ENCODE data around the gene IMMP2L.
"Not testable (repeated sequence)": the region's sequence is repeated elsewhere in the genome, so short reads cannot be mapped to it uniquely, and the experiment has no call there.

The IMMP2L gene

DNA sequence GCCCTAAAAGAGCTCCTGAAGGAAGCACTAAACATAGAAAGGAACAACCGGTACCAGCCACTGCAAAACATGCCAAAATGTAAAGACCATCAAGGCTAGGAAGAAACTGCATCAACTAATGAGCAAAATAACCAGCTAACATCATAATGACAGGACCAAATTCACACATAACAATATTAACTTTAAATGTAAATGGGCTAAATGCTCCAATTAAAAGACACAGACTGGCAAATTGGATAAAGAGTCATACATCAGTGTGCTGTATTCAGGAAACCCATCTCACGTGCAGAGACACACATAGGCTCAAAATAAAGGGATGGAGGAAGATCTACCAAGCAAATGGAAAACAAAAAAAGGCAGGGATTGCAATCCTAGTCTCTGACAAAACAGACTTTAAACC, 60.5 kb downstream of the IMMP2L start:
- not testable (repeated sequence) for DNase-seq

DNA sequence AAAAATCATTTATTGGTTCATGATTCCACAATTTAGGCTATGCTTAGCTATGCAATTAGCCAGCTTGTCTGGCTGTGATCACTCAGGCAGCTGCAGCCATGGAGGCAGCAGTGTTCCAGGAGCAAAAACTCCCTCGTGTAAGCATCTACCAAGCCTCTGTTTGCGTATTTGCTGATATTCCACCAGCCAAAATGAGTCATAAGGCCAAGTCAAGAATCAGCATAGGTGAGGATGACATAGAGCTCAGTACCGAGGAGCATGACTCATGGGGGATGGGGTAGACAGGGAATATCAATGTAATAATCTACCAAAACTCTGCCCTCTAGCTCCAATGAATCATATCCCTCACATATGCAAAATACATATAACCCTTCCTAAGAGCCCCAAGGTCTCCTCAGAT, 63.3 kb downstream of the IMMP2L start:
- peak; percentile 19 for DNase-seq

DNA sequence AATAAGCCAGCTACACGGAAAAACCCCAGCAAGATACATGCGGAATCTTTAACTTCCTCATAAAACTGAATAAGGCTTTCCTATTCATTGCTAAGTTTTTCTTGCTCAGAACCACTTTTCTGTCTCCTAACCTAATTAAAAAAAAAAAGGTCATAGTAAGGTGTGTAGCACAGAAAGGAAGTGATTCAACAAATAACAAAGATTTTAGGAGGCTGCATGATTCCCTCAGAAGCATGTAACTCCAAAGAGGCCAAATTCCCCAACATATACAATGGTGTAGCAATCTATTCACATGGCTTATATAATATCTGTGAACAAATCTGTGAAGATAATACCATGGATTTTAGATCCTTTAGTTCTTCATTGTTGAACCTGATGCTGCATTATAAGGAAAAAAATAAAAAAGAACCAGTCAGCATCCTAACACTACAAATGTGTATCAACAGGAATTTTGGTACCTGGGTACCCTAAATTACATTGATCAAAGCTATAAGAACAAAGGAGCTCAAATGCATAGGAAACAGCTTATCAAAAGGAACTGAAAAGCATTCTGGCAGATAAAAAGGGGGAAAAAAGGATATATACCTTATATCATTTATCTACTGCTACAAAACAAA, 63.8 kb downstream of the IMMP2L start:
- no peak for DNase-seq

- DNase-seq = no peak
Observed at GRCh38 chr7:111495173-111495810, 67.0 kb downstream of the IMMP2L start.

- DNase-seq = no peak
Observed at GRCh38 chr7:111492234-111492633, 70.1 kb downstream of the IMMP2L start.

DNA sequence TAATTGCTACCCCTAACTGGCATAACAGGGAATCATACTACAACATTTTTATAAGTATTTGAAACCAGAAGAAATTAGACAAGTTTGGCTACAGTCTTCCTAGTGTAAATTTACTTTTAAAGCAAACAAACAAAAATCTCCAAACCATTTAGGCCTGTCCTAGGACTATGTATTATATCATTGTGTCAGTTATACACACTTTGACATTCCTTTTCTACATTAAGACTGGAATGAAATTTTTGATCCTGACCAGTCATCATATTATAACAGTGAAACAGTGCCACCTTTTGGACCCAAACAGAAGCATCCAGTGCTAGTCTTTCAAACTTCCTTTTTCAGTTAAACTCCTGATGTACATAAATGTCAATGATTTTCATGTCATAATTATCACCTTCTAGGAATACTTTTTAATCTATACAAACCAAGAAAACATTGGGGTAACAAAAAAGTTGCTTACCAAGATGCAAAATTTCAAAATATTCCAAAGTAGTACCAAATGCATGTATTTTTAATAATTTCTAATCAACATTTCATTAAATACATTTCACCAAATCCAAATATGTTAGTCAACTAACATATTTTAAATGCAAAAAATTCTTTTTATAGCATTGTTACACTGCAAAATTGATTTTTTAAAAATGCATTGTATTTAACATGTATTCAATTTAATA, 75.7 kb downstream of the IMMP2L start:
- DNase-seq = peak; percentile 39

- DNase-seq = no peak
Observed at GRCh38 chr7:111485701-111486380, 76.5 kb downstream of the IMMP2L start.

DNA sequence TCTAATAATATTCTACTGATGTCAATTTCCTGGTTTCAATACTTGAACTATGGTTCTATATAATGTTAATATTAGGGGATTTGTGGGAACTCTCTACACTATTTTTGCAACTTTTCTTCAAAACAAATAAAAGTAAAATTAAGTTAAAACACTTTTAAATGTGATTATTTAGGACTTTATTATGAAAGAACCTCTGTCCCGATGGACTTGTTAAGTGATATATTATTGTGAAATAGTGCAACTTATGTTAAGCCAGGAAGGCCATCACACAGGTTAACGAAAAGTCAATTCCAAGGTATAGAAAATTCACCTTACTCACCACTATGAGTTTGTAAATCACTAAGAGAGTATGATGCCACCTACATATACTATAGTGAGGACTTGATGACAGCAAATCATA, 79.2 kb downstream of the IMMP2L start:
- DNase-seq = no peak

- no peak for DNase-seq
Observed at GRCh38 chr7:111477462-111478225, 84.6 kb downstream of the IMMP2L start.

DNA sequence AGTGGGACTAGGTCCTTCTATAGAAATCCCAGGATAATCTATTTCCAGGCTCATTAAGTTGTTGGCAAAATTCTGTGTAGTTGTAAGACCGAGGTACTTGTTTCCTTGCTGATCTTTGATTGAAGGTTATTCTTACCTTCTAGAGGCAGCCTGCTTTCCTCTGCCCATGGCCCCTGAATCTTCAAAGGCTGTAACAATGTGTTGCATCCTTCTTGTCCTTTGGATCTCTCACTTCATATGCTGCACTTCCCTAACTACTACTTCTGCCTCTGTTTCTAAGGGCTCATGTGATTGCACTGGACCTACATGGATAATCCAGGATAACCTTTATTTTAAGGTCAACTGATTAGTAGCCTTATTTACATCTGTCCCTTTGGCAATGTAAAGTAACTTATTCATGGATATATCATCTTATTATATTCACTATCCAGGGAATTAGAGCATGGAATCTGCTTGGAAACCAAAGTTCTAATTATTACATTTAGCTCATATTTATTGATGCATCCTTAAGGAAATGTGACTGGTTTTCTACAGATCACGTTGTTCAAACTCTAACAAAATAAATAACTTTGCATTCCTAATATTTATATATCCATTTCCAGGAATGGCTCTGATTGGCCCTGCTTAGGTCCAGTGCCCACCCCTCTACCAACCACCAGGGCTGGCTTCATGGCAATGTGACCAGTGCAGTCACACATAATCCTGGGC, 85.6 kb downstream of the IMMP2L start:
- DNase-seq = no peak

GRCh38 chr7:111475959-111476358, 86.3 kb downstream of the IMMP2L start:
- DNase-seq = no peak

DNA sequence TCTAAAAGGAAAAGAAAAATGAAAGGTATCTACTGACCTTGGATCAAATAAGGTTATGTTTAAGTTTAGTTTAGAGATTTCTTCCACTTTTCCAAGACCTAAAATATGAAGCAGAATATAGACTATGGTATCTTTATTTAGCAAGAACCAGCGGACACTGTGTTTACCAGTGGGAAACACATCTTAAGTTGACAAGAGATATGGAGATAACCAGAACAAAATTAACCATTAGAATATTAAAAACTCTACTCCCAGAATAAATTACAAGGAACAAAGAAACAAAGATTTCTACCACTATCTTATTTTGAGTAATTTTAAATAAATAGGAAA, 86.9 kb downstream of the IMMP2L start:
- no peak for DNase-seq

- DNase-seq = no peak
Observed at GRCh38 chr7:111474723-111475418, 87.4 kb downstream of the IMMP2L start.

DNA sequence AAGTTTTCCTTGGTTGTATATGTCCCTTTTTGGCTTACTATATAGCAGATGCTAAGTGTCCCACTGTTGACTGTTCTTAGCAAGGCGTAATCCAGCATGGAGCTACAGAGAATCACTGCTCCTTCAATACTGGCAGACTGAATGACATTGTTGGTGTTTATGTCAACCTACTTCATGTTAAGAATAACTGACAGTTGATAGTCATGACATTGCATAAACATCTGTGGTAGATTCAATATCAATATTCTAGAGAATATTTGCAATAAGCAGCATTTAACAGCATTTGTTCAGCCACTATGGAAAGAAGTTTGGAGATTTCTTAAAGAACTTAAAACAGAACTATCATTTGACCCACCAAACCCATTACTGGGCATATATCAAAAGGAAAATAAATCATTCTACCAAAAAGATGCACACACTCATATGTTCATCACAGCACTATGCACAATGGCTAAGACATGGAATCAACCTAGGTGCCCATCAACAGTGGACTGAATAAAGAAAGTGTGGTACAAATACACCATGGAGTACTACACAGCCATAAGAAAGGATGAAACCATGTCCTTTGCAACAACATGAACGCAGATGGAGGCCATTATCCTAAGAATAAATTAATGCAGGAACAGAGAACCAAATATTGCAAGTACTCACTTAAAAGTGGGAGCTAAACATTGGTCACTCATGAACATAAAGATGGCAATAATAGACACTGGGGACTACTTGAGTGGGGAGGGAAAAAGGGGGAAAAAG, 88.7 kb downstream of the IMMP2L start:
- no peak for DNase-seq

GRCh38 chr7:111470998-111471397, 91.3 kb downstream of the IMMP2L start:
- DNase-seq = no peak

- DNase-seq = not testable (repeated sequence)
Observed at GRCh38 chr7:111469894-111470293, 92.4 kb downstream of the IMMP2L start.

DNA sequence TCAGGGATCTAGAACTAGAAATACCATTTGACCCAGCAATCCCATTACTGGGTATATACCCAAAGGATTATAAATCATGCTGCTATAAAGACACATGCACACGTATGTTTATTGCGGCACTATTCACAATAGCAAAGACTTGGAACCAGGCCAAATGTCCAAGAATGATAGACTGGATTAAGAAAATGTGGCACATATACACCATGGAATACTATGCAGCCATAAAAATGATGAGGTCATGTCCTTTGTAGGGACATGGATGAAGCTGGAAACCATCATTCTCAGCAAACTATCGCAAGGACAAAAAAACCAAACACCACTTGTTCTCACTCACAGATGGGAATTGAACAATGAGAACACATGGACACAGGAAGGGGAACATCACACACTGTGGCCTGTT, 96.5 kb downstream of the IMMP2L start:
- not testable (repeated sequence) for DNase-seq

GRCh38 chr7:111460695-111461094, 101.6 kb downstream of the IMMP2L start:
- DNase-seq = no peak

- DNase-seq = no peak
Observed at GRCh38 chr7:111459757-111460280, 102.5 kb downstream of the IMMP2L start.

GRCh38 chr7:111459065-111459756, 103.1 kb downstream of the IMMP2L start:
- no peak for DNase-seq

Measured in activated CD4-positive, alpha-beta T cell treated with anti-CD3 and anti-CD28 coated beads, Interleukin-2, Interleukin-6, amounts not matched to agents 100 ng/mL and 50 ng/mL, durations not matched to agents 16 hours and 8 hours (primary cell).